HG03025 (cell line): ENCODE results near the gene GTF2A2.

ENCODE experiments used
- ATAC-seq: cut with Tn5 transposase; IDR thresholded peaks from one replicate; pipeline ENCODE4 v1.9.1; 2021; ENCODE audit warnings: mild to moderate bottlenecking, moderate library complexity; ENCODE audit not compliant: unreplicated experiment, low FRiP score

GTF2A2 gene

GRCh38 chr15:59609730-59610712 is 47.3 kb downstream of the GTF2A2 start:
- ATAC-seq, result no peak

DNA sequence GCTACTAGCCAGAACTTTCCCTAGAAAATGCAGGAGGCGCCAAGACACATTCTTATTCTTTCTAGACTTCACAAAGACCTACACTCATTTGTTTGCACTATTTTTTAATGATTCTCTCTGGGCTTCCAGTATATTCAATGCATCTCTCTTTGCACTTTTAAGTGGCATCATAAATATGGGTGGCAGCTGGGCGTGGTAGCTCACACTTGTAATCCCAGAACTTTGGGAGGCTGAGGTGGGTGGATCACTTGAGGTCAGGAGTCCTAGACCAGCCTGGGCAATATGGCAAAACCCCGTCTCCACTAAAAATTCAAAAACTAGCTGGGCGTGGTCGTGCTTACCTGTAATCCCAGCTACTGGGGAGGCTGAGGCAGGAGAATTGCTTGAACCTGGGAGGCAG is 51.3 kb downstream of the GTF2A2 start:
- no peak for ATAC-seq

GRCh38 chr15:59598461-59598860 is 58.9 kb downstream of the GTF2A2 start:
- no peak for ATAC-seq

- ATAC-seq, result no peak
These were observed 60.7 kb downstream of the GTF2A2 start for GRCh38 chr15:59596640-59597039.

DNA sequence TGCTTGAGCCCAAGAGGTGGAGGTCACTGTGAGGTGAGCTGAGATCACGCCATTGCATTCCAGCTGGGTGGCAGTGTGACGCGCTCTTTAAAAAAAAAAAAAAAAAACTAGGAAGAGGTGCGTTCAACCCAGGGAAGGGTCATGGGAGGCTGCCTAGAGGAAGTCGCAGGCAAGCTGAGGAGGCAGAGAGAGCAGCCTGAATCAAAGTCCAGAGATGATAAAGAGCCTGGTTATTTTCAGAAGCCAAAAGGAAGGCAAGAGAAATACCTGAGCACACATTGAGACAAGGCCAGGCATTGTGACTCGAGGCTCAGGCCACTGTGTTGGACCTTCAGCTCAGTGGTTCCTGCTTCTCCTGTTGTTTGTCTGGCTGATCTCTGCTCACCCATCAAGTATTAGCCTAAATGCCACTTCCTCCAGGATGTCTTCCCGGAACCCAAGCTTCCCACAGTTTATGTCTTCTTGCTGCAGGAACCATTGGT is 61.8 kb downstream of the GTF2A2 start:
- ATAC-seq, result no peak

GRCh38 chr15:59594991-59595390 is 62.3 kb downstream of the GTF2A2 start:
- no peak for ATAC-seq

DNA sequence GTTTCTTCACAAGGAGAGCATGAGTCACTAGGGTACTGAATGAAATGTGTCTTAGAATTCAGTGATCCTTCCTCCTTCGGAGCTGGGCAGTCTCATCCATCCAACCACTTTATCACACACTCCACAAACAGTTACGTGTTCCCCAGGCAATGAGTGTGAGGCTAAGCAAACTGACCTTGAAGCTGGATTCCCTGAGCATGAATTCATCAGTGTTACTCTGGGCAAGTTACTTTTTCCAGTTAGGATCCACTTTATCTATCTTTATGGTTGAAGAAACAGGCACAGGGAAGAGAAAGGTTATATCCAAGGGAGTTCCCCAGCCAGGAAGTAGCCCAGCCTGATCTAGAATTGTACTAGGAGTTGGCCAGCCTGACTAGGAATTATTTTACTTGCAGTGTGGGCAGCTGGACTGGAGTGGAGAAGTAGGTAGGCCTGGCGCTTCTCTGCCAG is 62.8 kb downstream of the GTF2A2 start:
- no peak for ATAC-seq

- no peak for ATAC-seq
These were observed 66.0 kb downstream of the GTF2A2 start for GRCh38 chr15:59591356-59591755.

GRCh38 chr15:59590027-59590426 is 67.3 kb downstream of the GTF2A2 start:
- ATAC-seq, result no peak
